Progenitor cell of endocrine pancreas (in vitro differentiated cells): Measurements from ENCODE around the gene RIBC2. TPM values are rescaled to one million over a fixed set of nuclear protein-coding genes. Genes with fewer than 3 reads are reported as not detected.

Experiments used
- DNase-seq: peaks from one replicate; pipeline ENCODE4 v3.0.0; 2021; ENCODE audit warnings: low spot score; ENCODE audit not compliant: unreplicated experiment
- H3K27ac Mint-ChIP-seq: 2 replicates; pipeline ENCODE4 v1.8.0; 2021; ENCODE audit warnings: mild to moderate bottlenecking, moderate library complexity, mixed read lengths
- H3K27me3 Mint-ChIP-seq: 2 replicates; pipeline ENCODE4 v1.8.0; 2021; ENCODE audit warnings: mixed read lengths
- H3K36me3 Mint-ChIP-seq: 2 replicates; pipeline ENCODE4 v1.8.0; 2022; ENCODE audit warnings: mixed read lengths; ENCODE audit not compliant: insufficient read depth
- H3K4me1 Mint-ChIP-seq: 2 replicates; pipeline ENCODE4 v1.8.0; 2021; ENCODE audit warnings: low read depth, mixed read lengths
- H3K4me3 Mint-ChIP-seq: 2 replicates; pipeline ENCODE4 v1.8.0; 2021; ENCODE audit warnings: low read depth, mild to moderate bottlenecking, moderate library complexity, mixed read lengths
- H3K9me3 Mint-ChIP-seq: 2 replicates; pipeline ENCODE4 v1.8.0; 2021; ENCODE audit warnings: low read depth, mixed read lengths
- CTCF ChIP-seq: fragments of 200-600 bp; sonication (generic); IDR thresholded peaks from one replicate; pipeline ENCODE4 v1.5.0; 2021; ENCODE audit warnings: antibody characterized with exemption, mild to moderate bottlenecking; ENCODE audit not compliant: unreplicated experiment
- total RNA-seq: library from RNA; stranded (reverse); gene quantifications from 2 replicates; pipeline ENCODE4 v1.2.1, GENCODE V29; 2021

RIBC2 gene
- total RNA-seq, 1 donor from 2014 or later = 7.0 TPM

DNA sequence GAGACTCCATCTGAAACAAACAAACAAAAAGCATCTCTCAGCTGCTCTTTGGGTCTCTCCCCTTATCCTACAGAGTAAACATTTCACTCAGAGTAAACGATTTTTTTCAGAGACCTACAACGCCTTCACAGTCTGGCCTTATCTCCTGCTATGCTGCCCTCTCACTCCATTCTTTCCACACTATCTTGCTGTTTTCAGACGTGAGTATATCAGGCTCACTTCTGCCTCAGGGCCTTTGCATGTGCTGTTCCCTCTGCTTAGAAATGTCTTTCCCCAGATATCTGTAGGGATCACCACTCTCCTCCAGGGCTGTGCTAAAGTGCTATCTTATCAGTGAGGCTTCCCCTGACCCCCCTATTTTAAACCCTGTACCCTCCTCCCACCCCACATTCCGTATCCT is 6.5 kb downstream of the RIBC2 start:
- Mint-ChIP-seq H3K4me1 (no peaks in the 10 kb centered on the region), H3K27me3 (no peaks in the 10 kb centered on the region), H3K9me3 (no peaks in the 10 kb centered on the region), H3K27ac (no peak overlapping the region), H3K4me3 (no peak overlapping the region), H3K36me3 (peaks cover 19% of the 10 kb centered on the region)
- no peak for DNase-seq
- no peak for TF ChIP-seq CTCF

GRCh38 chr22:45420539-45420938 is 7.0 kb downstream of the RIBC2 start:
- Mint-ChIP-seq H3K27ac (no peak overlapping the region), H3K9me3 (no peaks in the 10 kb centered on the region), H3K27me3 (no peaks in the 10 kb centered on the region), H3K36me3 (peaks cover 19% of the 10 kb centered on the region), H3K4me1 (no peaks in the 10 kb centered on the region), H3K4me3 (no peak overlapping the region)
- TF ChIP-seq CTCF = no peak
- no peak for DNase-seq

DNA sequence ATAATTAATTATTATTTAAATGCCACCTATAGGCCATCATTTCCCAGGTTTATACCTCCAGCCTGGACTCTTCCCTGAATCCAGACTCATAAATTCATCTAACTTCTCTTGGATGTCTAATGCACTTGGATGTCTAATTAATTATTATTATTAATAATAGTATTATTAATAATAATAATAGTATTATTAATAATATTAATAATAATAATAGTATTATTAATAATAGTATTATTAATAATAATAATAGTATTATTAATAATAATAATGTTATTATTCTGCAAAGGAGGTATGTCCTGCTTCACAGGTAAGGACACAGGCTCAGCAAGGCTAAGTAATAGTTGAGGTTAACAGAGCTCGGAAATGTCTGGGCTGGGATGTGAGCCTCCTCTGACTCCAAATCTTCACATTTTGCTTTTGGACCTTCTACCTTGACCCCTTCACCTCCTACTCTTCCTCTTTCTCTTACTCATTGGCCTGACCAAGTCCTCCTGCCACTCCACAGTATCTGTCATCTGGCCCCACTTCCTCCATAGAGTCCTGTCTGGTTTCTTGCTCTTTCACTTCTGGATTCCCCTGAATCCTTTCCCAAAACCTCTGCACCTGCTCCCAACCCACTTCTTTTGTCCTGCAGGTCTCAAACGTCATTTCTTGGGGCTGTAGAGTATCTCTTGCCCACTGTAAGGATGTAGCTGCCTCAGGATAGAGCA is 8.0 kb downstream of the RIBC2 start:
- TF ChIP-seq CTCF = no peak
- Mint-ChIP-seq H3K36me3 (peaks cover 20% of the 10 kb centered on the region), H3K4me3 (no peak overlapping the region), H3K4me1 (no peaks in the 10 kb centered on the region), H3K9me3 (peaks cover 4% of the 10 kb centered on the region), H3K27ac (no peak overlapping the region), H3K27me3 (no peaks in the 10 kb centered on the region)
- DNase-seq = no peak

GRCh38 chr22:45422237-45422983 is 8.9 kb downstream of the RIBC2 start:
- Mint-ChIP-seq H3K4me1 (no peaks in the 10 kb centered on the region), H3K36me3 (peaks cover 23% of the 10 kb centered on the region), H3K27ac (no peak overlapping the region), H3K4me3 (no peak overlapping the region), H3K27me3 (no peaks in the 10 kb centered on the region), H3K9me3 (peaks cover 7% of the 10 kb centered on the region)
- TF ChIP-seq CTCF = no peak
- DNase-seq = no peak

DNA sequence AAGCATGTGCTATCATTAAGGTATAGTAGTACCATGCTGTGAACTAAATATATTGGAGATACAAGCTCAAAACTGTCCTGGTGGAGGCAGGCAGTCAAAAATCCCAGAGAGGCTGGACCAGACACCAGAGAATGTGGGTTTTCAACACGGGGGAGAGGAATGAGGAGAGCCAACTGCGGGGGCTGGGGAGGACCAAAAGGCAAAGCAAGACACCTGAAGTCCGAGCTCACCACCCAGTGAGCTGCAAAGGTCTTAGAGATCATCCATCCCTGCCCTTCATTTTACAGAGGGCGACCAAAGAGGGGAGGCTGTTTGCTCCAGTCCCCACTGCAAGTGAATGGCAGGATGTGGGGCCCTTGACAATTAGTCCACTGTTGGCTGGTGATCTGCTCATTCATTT is 10.0 kb downstream of the RIBC2 start:
- Mint-ChIP-seq H3K27me3 (no peaks in the 10 kb centered on the region), H3K4me3 (no peak overlapping the region), H3K27ac (no peak overlapping the region), H3K36me3 (peaks cover 19% of the 10 kb centered on the region), H3K4me1 (no peaks in the 10 kb centered on the region), H3K9me3 (peaks cover 7% of the 10 kb centered on the region)
- TF ChIP-seq CTCF = no peak
- DNase-seq = no peak
